ENCODE measurements around the gene MAPK8IP2.

The MAPK8IP2 gene

DNA sequence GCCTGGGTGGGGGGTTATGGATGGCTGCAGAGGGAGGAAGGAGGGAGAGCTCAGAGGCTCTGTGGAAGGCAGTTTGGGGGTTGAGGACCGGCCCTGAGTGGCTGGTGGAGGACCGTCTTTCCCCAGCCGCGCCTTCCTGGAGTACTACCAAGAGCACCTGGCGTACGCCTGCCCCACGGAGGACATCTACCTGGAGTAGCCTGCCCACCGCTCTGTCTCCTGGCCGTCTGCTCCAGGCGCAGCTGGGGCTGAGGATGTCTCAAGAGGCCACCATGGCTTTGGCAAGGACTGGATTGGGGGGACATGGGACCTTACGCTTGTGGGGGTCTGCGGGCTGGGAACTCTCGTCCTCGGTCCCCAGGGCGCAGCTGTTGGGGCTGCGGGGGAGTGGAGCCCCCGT, 10.0 kb downstream of the MAPK8IP2 start:
- no peak for ATAC-seq
- TF ChIP-seq OSR1 (CRISPR knock-in tag; IDR thresholded peaks at IDR 0.05), result no peak
- TF ChIP-seq ZFP3 (CRISPR knock-in tag; IDR thresholded peaks at IDR 0.05), result no peak
- no peak for TF ChIP-seq TOX (CRISPR knock-in tag; IDR thresholded peaks at IDR 0.05; ENCODE audit: borderline replicate concordance)
- no peak for TF ChIP-seq ZFP30 (CRISPR knock-in tag; IDR thresholded peaks at IDR 0.05)
- no peak for TF ChIP-seq RARB (CRISPR knock-in tag; IDR thresholded peaks at IDR 0.05)
- no peak for TF ChIP-seq ESRRG (CRISPR knock-in tag; IDR thresholded peaks at IDR 0.05)
- TF ChIP-seq ZC3H10 (CRISPR knock-in tag; IDR thresholded peaks at IDR 0.05), result no peak
- TF ChIP-seq ZNF565 (CRISPR knock-in tag; conservative IDR thresholded peaks at IDR 0.05; ENCODE audit: low read depth), result no peak
- TF ChIP-seq ARNTL (CRISPR knock-in tag; IDR thresholded peaks at IDR 0.05; ENCODE audit: borderline replicate concordance, low read depth), result no peak
- TF ChIP-seq, protein P1, sequence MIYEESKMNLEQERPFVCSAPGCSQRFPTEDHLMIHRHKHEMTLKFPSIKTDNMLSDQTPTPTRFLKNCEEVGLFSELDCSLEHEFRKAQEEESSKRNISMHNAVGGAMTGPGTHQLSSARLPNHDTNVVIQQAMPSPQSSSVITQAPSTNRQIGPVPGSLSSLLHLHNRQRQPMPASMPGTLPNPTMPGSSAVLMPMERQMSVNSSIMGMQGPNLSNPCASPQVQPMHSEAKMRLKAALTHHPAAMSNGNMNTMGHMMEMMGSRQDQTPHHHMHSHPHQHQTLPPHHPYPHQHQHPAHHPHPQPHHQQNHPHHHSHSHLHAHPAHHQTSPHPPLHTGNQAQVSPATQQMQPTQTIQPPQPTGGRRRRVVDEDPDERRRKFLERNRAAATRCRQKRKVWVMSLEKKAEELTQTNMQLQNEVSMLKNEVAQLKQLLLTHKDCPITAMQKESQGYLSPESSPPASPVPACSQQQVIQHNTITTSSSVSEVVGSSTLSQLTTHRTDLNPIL (CRISPR knock-in tag; IDR thresholded peaks at IDR 0.05; ENCODE audit: low read depth), result no peak
- no peak for TF ChIP-seq PPARA (CRISPR knock-in tag; IDR thresholded peaks at IDR 0.05; ENCODE audit: borderline replicate concordance)
- TF ChIP-seq, protein P2, sequence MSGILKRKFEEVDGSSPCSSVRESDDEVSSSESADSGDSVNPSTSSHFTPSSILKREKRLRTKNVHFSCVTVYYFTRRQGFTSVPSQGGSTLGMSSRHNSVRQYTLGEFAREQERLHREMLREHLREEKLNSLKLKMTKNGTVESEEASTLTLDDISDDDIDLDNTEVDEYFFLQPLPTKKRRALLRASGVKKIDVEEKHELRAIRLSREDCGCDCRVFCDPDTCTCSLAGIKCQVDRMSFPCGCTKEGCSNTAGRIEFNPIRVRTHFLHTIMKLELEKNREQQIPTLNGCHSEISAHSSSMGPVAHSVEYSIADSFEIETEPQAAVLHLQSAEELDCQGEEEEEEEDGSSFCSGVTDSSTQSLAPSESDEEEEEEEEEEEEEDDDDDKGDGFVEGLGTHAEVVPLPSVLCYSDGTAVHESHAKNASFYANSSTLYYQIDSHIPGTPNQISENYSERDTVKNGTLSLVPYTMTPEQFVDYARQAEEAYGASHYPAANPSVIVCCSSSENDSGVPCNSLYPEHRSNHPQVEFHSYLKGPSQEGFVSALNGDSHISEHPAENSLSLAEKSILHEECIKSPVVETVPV (CRISPR knock-in tag; IDR thresholded peaks at IDR 0.05), result no peak
- TF ChIP-seq TSHZ2 (CRISPR knock-in tag; IDR thresholded peaks at IDR 0.05), result no peak
- no peak for TF ChIP-seq ZNF8 (CRISPR knock-in tag; IDR thresholded peaks at IDR 0.05)
- no peak for TF ChIP-seq POU6F1 (CRISPR knock-in tag; IDR thresholded peaks at IDR 0.05; ENCODE audit: borderline replicate concordance, low read depth)
- no peak for TF ChIP-seq SNAI2 (CRISPR knock-in tag; IDR thresholded peaks at IDR 0.05)

DNA sequence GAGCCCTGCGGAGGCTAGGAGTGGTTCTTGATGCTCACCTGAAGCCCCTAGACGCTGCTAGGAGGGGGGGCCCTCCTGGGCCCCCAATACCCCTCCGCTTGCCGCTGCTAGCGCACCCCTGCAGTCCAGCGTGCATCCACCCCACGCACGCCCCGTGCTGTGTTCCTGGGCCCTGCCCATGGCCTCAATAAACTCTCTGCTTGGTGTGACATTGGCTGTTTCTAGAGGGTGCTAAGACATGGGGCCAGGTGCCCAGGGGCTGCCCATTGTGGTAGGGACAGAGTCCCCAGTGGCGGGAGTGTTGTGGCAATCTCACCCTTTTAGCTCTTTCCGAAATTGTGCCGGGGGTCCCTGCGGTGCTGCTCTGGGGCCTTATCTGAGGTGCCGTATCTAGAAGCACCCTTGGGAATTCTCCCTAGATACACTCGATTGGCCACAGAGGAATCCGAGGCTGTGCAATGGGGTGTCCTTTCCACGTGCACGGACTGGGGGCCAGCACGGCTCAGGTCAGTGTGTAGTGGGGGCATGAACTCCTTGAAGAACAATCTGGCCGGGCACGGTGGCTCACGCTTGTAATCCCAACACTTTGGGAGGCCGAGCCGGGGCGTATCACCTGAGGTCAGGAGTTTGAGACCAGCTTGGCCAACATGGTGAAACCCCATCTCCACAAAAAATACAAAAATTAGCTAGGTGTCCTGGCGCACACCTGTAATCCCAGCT, 10.9 kb downstream of the MAPK8IP2 start:
- TF ChIP-seq POU6F1 (CRISPR knock-in tag; IDR thresholded peaks at IDR 0.05; ENCODE audit: borderline replicate concordance, low read depth) (no peak), TSHZ2 (CRISPR knock-in tag; IDR thresholded peaks at IDR 0.05) (no peak), ZC3H10 (CRISPR knock-in tag; IDR thresholded peaks at IDR 0.05) (no peak), ZNF565 (CRISPR knock-in tag; conservative IDR thresholded peaks at IDR 0.05; ENCODE audit: low read depth) (no peak), ESRRG (CRISPR knock-in tag; IDR thresholded peaks at IDR 0.05) (no peak), OSR1 (CRISPR knock-in tag; IDR thresholded peaks at IDR 0.05) (no peak), ZNF8 (CRISPR knock-in tag; IDR thresholded peaks at IDR 0.05) (no peak), GLIS3 (CRISPR knock-in tag; IDR thresholded peaks at IDR 0.05) (no peak), BACH2 (CRISPR knock-in tag; IDR thresholded peaks at IDR 0.05; ENCODE audit: borderline replicate concordance) (no peak), CSDC2 (CRISPR knock-in tag; IDR thresholded peaks at IDR 0.05) (no peak), TOX (CRISPR knock-in tag; IDR thresholded peaks at IDR 0.05; ENCODE audit: borderline replicate concordance) (no peak), ZFP30 (CRISPR knock-in tag; IDR thresholded peaks at IDR 0.05) (no peak), RARB (CRISPR knock-in tag; IDR thresholded peaks at IDR 0.05) (no peak), ZFP3 (CRISPR knock-in tag; IDR thresholded peaks at IDR 0.05) (no peak), ZNF70 (CRISPR knock-in tag; IDR thresholded peaks at IDR 0.05) (no peak), SNAI2 (CRISPR knock-in tag; IDR thresholded peaks at IDR 0.05) (no peak)
- TF ChIP-seq, protein P3, sequence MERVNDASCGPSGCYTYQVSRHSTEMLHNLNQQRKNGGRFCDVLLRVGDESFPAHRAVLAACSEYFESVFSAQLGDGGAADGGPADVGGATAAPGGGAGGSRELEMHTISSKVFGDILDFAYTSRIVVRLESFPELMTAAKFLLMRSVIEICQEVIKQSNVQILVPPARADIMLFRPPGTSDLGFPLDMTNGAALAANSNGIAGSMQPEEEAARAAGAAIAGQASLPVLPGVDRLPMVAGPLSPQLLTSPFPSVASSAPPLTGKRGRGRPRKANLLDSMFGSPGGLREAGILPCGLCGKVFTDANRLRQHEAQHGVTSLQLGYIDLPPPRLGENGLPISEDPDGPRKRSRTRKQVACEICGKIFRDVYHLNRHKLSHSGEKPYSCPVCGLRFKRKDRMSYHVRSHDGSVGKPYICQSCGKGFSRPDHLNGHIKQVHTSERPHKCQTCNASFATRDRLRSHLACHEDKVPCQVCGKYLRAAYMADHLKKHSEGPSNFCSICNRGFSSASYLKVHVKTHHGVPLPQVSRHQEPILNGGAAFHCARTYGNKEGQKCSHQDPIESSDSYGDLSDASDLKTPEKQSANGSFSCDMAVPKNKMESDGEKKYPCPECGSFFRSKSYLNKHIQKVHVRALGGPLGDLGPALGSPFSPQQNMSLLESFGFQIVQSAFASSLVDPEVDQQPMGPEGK (CRISPR knock-in tag; IDR thresholded peaks at IDR 0.05; ENCODE audit: borderline replicate concordance), result no peak
- TF ChIP-seq, protein P1 (CRISPR knock-in tag; IDR thresholded peaks at IDR 0.05; ENCODE audit: low read depth), result no peak
- no peak for ATAC-seq

All from SK-N-SH treated with all-trans-retinoic acid at 6 μM for 48 hours (cell line).